HepG2 (cell line): Measurements from ENCODE around the gene UBE2L6. TPM values are rescaled to one million over a fixed set of nuclear protein-coding genes. Genes with fewer than 3 reads are reported as not detected.

Experiments used
- ATAC-seq: fragments of 200-7000 bp; cut with Tn5 transposase; 3 replicates; pipeline ENCODE4 v1.9.1; 2020; ENCODE audit warnings: mild to moderate bottlenecking, moderate library complexity
- BruUV-seq: library from RNA; stranded (reverse); fragments of 400-500 nt; replicated peaks from 2 replicates; lab custom pipeline; 2021; lab: Mats Ljungman, UMichigan
- CTCF ChIA-PET: fragments of 300-600 bp; formaldehyde crosslinking; extraction: SDS; loops from one replicate; lab custom pipeline; 2021; ENCODE audit warnings: low total read pairs, inconsistent platforms, low intra/inter-chr PET ratio; lab: Yijun Ruan, JAX
- POLR2A ChIA-PET: fragments of 350-600 bp; sonication (Branson Sonifier 250); formaldehyde crosslinking; loops from one replicate; lab custom pipeline; 2020; ENCODE audit warnings: antibody characterized with exemption, inconsistent platforms; lab: Yijun Ruan, JAX
- DNase-seq: peaks from one replicate; pipeline ENCODE4 v3.0.0-alpha.2; 2015; ENCODE audit warnings: low spot score
- FAIRE-seq: peaks from 3 replicates; lab custom pipeline; 2011; peaks lifted over from hg19 to GRCh38; lab: Jason Lieb, UNC
- H2AFZ ChIP-seq: one replicate; pipeline ENCODE4 v1.6.1; 2011; ENCODE audit warnings: low read length, inconsistent platforms
- H3K27ac ChIP-seq: fragments of 300-600 bp; 3 replicates; pipeline ENCODE4 v1.8.0; 2011; ENCODE audit warnings: mixed run types, mild to moderate bottlenecking, mixed read lengths, low read length, inconsistent platforms; ENCODE audit not compliant: insufficient read depth; ENCODE audit errors: extremely low read length
- H3K27me3 ChIP-seq, 2 experiments: fragments of 200-600 bp in 1 of 2; 2 replicates in 1 of 2; 3 replicates in 1 of 2; pipeline versions ENCODE4 v1.6.0 to v1.8.0; 2011; ENCODE audit warnings: low read length in 2 of 2, mild to moderate bottlenecking in 2 of 2, moderate library complexity in 2 of 2, inconsistent platforms in 1 of 2; ENCODE audit not compliant: insufficient read depth in 2 of 2, control insufficient read depth in 1 of 2
- H3K36me3 ChIP-seq, 2 experiments: fragments of 200-600 bp in 1 of 2; replicated peaks in 1 of 2; 2 replicates in 1 of 2; 3 replicates in 1 of 2; pipeline versions ENCODE4 v1.5.1 to v1.8.0; 2011; ENCODE audit warnings: low read length in 2 of 2, inconsistent platforms in 1 of 2; ENCODE audit not compliant: insufficient read depth in 2 of 2, control insufficient read depth in 1 of 2
- H3K4me1 ChIP-seq: 2 replicates; pipeline ENCODE4 v1.5.1; 2012; ENCODE audit warnings: low read length, inconsistent platforms; ENCODE audit not compliant: insufficient read depth
- H3K4me2 ChIP-seq: 2 replicates; pipeline ENCODE4 v1.6.0; 2011; ENCODE audit warnings: low read depth, low read length, inconsistent platforms
- H3K4me3 ChIP-seq, 3 experiments: fragments of 200-600 bp in 1 of 3; sonication (generic), shearing (Covaris generic) in 1 of 3; replicated peaks in 1 of 3; 2 replicates each; pipeline ENCODE4 v1.5.1; 2011 to 2016; ENCODE audit warnings: low read length in 3 of 3, inconsistent platforms in 2 of 3, low read depth in 2 of 3, mild to moderate bottlenecking in 2 of 3, control low read depth in 1 of 3, mixed read lengths in 1 of 3; ENCODE audit not compliant: insufficient read depth in 1 of 3
- H3K79me2 ChIP-seq: one replicate; pipeline ENCODE4 v1.6.1; 2011; ENCODE audit warnings: low read length, inconsistent platforms; ENCODE audit not compliant: insufficient read depth
- H3K9ac ChIP-seq: 2 replicates; pipeline ENCODE4 v1.6.0; 2011; ENCODE audit warnings: mild to moderate bottlenecking, low read depth, low read length, inconsistent platforms; ENCODE audit not compliant: insufficient read depth
- H3K9me3 ChIP-seq: 2 replicates; pipeline ENCODE4 v1.5.1; 2012; ENCODE audit warnings: mild to moderate bottlenecking, low read length
- H4K20me1 ChIP-seq: 2 replicates; pipeline ENCODE4 v1.6.0; 2011; ENCODE audit warnings: inconsistent platforms, mild to moderate bottlenecking, low read length, moderate library complexity; ENCODE audit not compliant: insufficient read depth
- AFF4 ChIP-seq: sonication (generic); formaldehyde crosslinking; IDR thresholded peaks from 2 replicates; pipeline ENCODE4 v1.4.0; 2020; ENCODE audit warnings: missing genetic modification reagents
- EED ChIP-seq: sonication (generic); formaldehyde crosslinking; IDR thresholded peaks from 2 replicates; pipeline ENCODE4 v1.5.0; 2020; ENCODE audit warnings: mild to moderate bottlenecking, missing genetic modification reagents
- FOSL1 ChIP-seq: sonication (generic); formaldehyde crosslinking; IDR thresholded peaks from 2 replicates; pipeline ENCODE4 v1.9.0; 2021; ENCODE audit warnings: missing genetic modification reagents, borderline replicate concordance
- HOXA7 ChIP-seq: sonication (generic); formaldehyde crosslinking; IDR thresholded peaks from 2 replicates; pipeline ENCODE4 v1.8.1; 2022; ENCODE audit warnings: mild to moderate bottlenecking, missing genetic modification reagents, moderate library complexity
- MEF2D ChIP-seq: sonication (generic); formaldehyde crosslinking; IDR thresholded peaks from 2 replicates; pipeline ENCODE4 v1.5.1; 2020; ENCODE audit warnings: mild to moderate bottlenecking, missing genetic modification reagents
- MXD3 ChIP-seq: IDR thresholded peaks from 2 replicates; pipeline ENCODE4 v1.6.1; 2016; ENCODE audit warnings: mild to moderate bottlenecking, missing biosample characterization, missing genetic modification reagents
- ZFP82 ChIP-seq: sonication (generic); formaldehyde crosslinking; IDR thresholded peaks from 2 replicates; pipeline ENCODE4 v1.5.1; 2020; ENCODE audit warnings: mild to moderate bottlenecking, missing genetic modification reagents, borderline replicate concordance
- ZNF253 ChIP-seq: sonication (generic); formaldehyde crosslinking; IDR thresholded peaks from 2 replicates; pipeline ENCODE4 v1.8.0; 2022; ENCODE audit warnings: mild to moderate bottlenecking, missing genetic modification reagents, borderline replicate concordance
- WGBS: methylation state at CpG from one replicate; pipeline ENCODE4 v1.1.6; 2017; ENCODE audit warnings: low lambda C conversion rate; 5-methylcytosine and 5-hydroxymethylcytosine counted together
- in situ Hi-C: cut with HindIII; loops from 2 replicates; pipeline ENCODE4 v1.10.0; 2017; ENCODE audit warnings: low pct_unique_long_range_greater_than_20kb; ENCODE audit not compliant: extremely low pct_ligation_motif_present
- intact Hi-C: fragments of 100-400 bp; cut with micrococcal nuclease; formaldehyde crosslinking; loops from one replicate; pipeline ENCODE4 v1.10.0; 2022; ENCODE audit not compliant: unreplicated experiment
- polyA plus RNA-seq, 8 experiments: library from polyadenylated mRNA; depleted of rRNA in 3 of 8; stranded (reverse) in 7 of 8; unstranded in 1 of 8; fragments of >200 nt; fragmentation: Illumina TruSeq in 4 of 8; extraction: Trizol in 4 of 8; gene quantifications; 2 replicates each; pipeline versions ENCODE4 v1.2.1 to v1.2.3, GENCODE V29; 2011 to 2016; ENCODE audit warnings: low read depth in 4 of 8, missing spikeins in 1 of 8, mixed read lengths in 1 of 8; ENCODE audit not compliant: insufficient read depth in 1 of 8
- total RNA-seq, 5 experiments: library from RNA; depleted of rRNA; stranded (reverse); fragments of >200 nt; fragmentation: Illumina TruSeq; extraction: Trizol; gene quantifications; 2 replicates each; pipeline ENCODE4 v1.2.3, GENCODE V29; 2016; ENCODE audit warnings: low read depth in 1 of 5

Gene UBE2L6
- total and polyA plus RNA-seq, 2 of the 13 experiments (the other 11 are each of a cell fraction or from before 2014, with no cell fraction given), result 30.3 to 30.4 TPM

- BruUV-seq, result no TSS peak
- FAIRE-seq (no peak), DNase-seq (no peak), ATAC-seq (no peak)
- H3K4me1 ChIP-seq, result no peaks in the 10 kb centered on the region
- H3K4me3 ChIP-seq, result no peak overlapping the region
- no peak overlapping the region for H2AFZ ChIP-seq
- ChIA-PET CTCF (no interaction called here), POLR2A (no interaction called here)
- no peaks in the 10 kb centered on the region for H3K27me3 ChIP-seq
- H3K27ac ChIP-seq, result no peak overlapping the region
- TF ChIP-seq ZNF253 (CRISPR knock-in tag) (no peak), HOXA7 (no peak), MEF2D (CRISPR knock-in tag) (no peak), ZFP82 (CRISPR knock-in tag) (no peak), FOSL1 (CRISPR knock-in tag) (no peak), AFF4 (CRISPR knock-in tag) (no peak), EED (CRISPR knock-in tag) (no peak), MXD3 (CRISPR knock-in tag) (no peak)
- H4K20me1 ChIP-seq, result no peaks in the 10 kb centered on the region
- H3K9ac ChIP-seq, result no peak overlapping the region
- no peaks in the 10 kb centered on the region; a peak in 1 of 5 replicates for H3K36me3 ChIP-seq
- H3K79me2 ChIP-seq, result no peaks in the 10 kb centered on the region
- H3K9me3 ChIP-seq, result no peaks in the 10 kb centered on the region
- WGBS, result 94% methylated on average over 4 of the region's 4 CpGs
- H3K4me2 ChIP-seq, result no peak overlapping the region
- in situ Hi-C loops, result loop anchor here (10.0 kb wide), 2 partner anchors 215 to 955 kb away; no protein-coding TSS in a partner anchor
- intact Hi-C loops, result loop anchor here (1.0 kb wide), 1 partner anchor 9 kb away; no protein-coding TSS in a partner anchor
Measured at GRCh38 chr11:57560146-57560545, 7.3 kb downstream of the UBE2L6 start.
